ENCODE results near the gene MYOG.

Gene MYOG

DNA sequence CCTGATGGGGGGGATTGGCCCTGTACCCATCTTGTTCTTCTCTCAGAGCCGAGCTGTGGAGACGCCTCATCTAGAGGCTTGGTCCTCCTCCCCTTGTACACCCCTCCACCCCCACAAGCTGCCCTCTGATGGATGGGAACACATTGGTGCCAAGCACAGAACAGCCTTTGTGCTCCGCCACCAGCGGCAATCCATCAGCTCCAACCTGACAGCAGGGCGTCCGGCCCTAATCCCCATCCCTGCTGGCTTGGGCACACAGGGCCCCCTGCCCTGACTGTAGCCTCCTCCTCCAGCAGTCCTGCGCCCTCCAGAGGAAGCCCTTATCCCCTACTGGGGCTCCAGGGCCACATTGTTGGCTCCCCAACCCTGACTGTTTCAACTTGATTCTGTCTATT, 3.8 kb upstream of the MYOG start:
- H3K4me3 ChIP-seq (ENCODE audit: low read depth, low read length) = no peak overlapping the region
- DNase-seq = peak; percentile 97
- peak overlapping the region; percentile 24 for H3K27ac ChIP-seq
- TF ChIP-seq CTCF (IDR thresholded peaks at IDR 0.05; ENCODE audit: low read depth, low read length) = peak; percentile 90
- H3K9me3 ChIP-seq (ENCODE audit: severe bottlenecking) = peaks cover 20% of the 10 kb centered on the region
- no peaks in the 10 kb centered on the region for H3K36me3 ChIP-seq
- no peaks in the 10 kb centered on the region for H3K27me3 ChIP-seq (ENCODE audit: insufficient read depth, low read depth, severe bottlenecking)

DNA sequence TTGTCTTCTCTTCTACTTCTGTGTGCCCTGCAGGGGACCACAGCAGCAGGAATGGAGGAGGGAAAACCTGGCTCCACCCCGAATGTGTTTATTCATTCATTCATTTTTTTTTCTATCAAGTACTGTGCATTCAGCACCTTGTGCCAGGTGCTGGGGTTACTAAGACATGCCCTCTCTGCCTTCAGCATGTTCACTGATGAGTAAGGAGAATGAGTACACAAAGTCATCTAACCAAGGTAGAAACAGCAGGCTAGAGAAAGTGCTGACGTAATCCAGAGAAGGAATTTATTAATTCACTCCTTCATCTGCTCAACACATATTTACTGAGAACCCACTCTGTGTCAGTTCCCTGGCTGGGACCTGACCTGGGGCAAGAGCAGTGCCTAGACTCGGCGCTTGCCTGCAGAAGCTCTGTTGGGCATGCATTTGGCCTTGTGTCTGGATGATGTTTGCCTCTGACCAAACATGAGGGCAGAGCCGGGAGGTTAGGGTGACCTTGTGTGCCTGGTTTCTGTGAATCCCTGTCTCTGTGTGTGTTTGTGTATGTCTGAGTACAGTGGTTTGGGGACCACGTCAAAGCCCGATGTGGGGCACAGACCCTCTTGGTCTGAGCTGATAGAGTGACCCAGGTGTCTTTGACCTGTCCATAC, 3.3 kb upstream of the MYOG start:
- TF ChIP-seq CTCF (IDR thresholded peaks at IDR 0.05; ENCODE audit: low read depth, low read length) = no peak
- H3K36me3 ChIP-seq = no peaks in the 10 kb centered on the region
- H3K27ac ChIP-seq = peak overlapping the region; percentile 24
- peaks cover 16% of the 10 kb centered on the region for H3K9me3 ChIP-seq (ENCODE audit: severe bottlenecking)
- H3K4me3 ChIP-seq (ENCODE audit: low read depth, low read length) = no peak overlapping the region
- H3K27me3 ChIP-seq (ENCODE audit: insufficient read depth, low read depth, severe bottlenecking) = no peaks in the 10 kb centered on the region
- DNase-seq = peak; percentile 5

DNA sequence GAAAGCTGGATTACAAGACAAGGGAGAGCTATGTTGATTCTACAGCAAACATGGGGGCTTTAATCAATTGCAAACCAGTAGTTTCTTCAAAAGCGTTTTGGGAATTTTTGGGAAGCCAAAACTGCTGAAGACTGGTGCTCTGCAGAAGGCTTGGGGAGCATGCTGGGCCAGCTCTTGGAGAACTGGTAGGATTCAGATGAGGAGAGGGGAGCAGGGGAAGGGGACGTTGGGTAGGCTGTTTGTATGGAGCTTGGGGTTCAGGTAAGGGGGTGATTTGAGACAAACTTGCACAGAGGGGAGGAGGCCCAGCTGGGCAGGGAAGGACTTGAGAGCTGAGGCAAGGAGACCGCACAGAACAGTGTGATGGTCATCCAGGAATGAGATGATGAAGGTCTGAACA, 2.6 kb upstream of the MYOG start:
- Histone ChIP-seq H3K4me3 (ENCODE audit: low read depth, low read length) (no peak overlapping the region), H3K36me3 (no peaks in the 10 kb centered on the region), H3K9me3 (ENCODE audit: severe bottlenecking) (peaks cover 11% of the 10 kb centered on the region), H3K27me3 (ENCODE audit: insufficient read depth, low read depth, severe bottlenecking) (no peaks in the 10 kb centered on the region), H3K27ac (no peak overlapping the region)
- DNase-seq = peak; percentile 7
- no peak for TF ChIP-seq CTCF (IDR thresholded peaks at IDR 0.05; ENCODE audit: low read depth, low read length)

DNA sequence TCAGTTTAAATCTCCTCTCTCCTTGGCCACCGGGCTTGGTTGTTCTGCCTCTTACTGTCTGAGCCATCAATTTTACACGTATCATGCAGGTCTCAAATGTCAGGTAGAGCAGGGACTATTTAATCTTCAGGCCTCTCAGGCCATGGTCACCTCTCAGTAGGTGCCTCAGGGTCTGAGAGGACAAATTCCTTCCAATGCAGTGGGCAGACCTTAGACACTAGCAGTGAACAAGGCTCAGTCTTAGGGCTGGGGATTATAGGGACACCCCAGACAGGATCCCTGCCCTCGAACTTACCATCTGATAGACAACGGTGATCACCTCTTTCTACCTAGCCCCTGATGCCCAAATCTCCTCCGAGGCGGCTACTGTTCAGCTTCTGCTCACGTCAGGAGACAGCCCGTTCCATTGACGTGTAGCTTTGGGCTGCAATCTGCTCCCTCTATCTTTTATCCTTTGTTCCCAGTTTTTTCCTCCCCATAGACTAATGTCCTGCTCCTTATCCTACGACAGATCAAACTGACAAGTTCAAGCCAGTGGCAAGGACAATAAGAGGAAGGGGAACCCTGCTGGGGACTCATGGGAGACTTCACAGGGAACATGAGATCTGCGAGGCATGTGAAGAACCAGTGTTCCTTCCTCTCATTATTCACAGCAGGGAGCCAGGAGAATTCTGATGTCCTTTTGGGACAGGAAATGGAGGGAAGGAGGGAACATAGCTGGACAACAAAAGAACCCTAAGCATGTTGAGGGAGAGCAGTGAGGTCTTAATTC, 1.4 kb upstream of the MYOG start:
- peak; percentile 56 for DNase-seq

More for the DNA sequence above, 1.4 kb upstream of the MYOG start:
- no peak overlapping the region for H3K4me3 ChIP-seq (ENCODE audit: low read depth, low read length)
- no peaks in the 10 kb centered on the region for H3K36me3 ChIP-seq
- no peak for TF ChIP-seq CTCF (IDR thresholded peaks at IDR 0.05; ENCODE audit: low read depth, low read length)
- no peaks in the 10 kb centered on the region for H3K9me3 ChIP-seq (ENCODE audit: severe bottlenecking)
- peak overlapping the region; percentile 82 for H3K27ac ChIP-seq
- no peaks in the 10 kb centered on the region for H3K27me3 ChIP-seq (ENCODE audit: insufficient read depth, low read depth, severe bottlenecking)

Data from WERI-Rb-1 (cell line).